SK-N-MC (cell line): ENCODE data around the gene KLF9.

ENCODE experiments used
- DNase-seq: peaks from one replicate; pipeline ENCODE4 v3.0.0-alpha.2; 2011; ENCODE audit warnings: low read depth, low spot score
- H3K27ac ChIP-seq: fragments of 200-600 bp; sonication (generic); 2 replicates; pipeline ENCODE4 v1.5.1; 2016; ENCODE audit warnings: mixed run types
- H3K36me3 ChIP-seq: fragments of 200-600 bp; sonication (generic); 2 replicates; pipeline ENCODE4 v1.6.1; 2017; ENCODE audit warnings: antibody characterized with exemption, low read length, mixed read lengths; ENCODE audit not compliant: insufficient read depth
- H3K4me3 ChIP-seq: fragments of 200-600 bp; sonication (generic); 2 replicates; pipeline ENCODE4 v1.5.1; 2016
- H3K9ac ChIP-seq: fragments of 200-600 bp; sonication (generic); 2 replicates; pipeline ENCODE4 v1.8.0; 2017; ENCODE audit warnings: mixed run types, mixed read lengths; ENCODE audit not compliant: insufficient read length
- H3K9me3 ChIP-seq: fragments of 200-600 bp; sonication (generic); 2 replicates; pipeline ENCODE4 v1.6.1; 2017; ENCODE audit warnings: low read depth, mild to moderate bottlenecking, antibody characterized with exemption, low read length, moderate library complexity, mixed read lengths
- EZH2 ChIP-seq: fragments of 200-600 bp; sonication (generic); IDR thresholded peaks from one replicate; pipeline ENCODE4 v1.6.1; 2017; ENCODE audit warnings: antibody characterized with exemption
- FOXP2 ChIP-seq: optimal IDR thresholded peaks from 2 replicates; pipeline ENCODE3; 2011; ENCODE audit warnings: mild to moderate bottlenecking, moderate library complexity; ENCODE audit not compliant: insufficient read depth; ENCODE audit errors: extremely low read length, control extremely low read depth
- POLR2AphosphoS5 ChIP-seq: IDR thresholded peaks from 2 replicates; pipeline ENCODE4 v1.6.1; 2012; ENCODE audit warnings: mild to moderate bottlenecking, low read depth, low read length, borderline replicate concordance

Gene KLF9

DNA sequence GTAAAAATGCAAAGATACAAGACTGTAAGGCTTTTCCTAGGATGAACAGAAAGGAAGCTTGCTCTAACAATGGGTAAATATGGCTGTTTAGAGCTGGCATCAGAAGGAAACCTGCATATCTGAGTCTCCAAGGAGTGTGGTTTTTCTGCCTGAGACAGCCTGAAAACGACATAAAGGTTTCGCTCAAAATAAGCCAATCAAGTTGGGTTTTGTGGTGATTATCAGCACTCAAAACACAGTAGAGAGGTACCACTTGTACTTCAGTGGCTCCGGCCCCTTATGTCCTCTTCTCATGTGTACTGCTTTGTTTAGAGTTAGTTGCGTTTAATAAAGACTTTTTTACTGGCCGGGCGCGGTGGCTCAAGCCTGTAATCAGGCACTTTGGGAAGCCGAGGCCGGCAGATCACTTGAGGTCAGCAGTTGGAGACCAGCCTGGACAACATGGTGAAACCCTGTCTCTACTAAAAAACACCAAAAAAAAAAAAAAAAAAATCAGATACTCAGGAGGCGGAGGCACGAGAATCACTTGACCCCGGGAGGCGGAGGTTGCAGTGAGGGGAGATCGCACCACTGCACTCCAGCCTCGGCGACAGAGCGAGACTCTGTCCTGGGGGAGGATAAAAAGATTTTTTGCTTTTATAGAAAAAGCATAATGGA, 39.4 kb downstream of the KLF9 start:
- Histone ChIP-seq H3K27ac (no peak overlapping the region), H3K36me3 (no peaks in the 10 kb centered on the region), H3K9ac (no peak overlapping the region), H3K9me3 (no peaks in the 10 kb centered on the region), H3K4me3 (no peak overlapping the region)
- no peak for DNase-seq
- TF ChIP-seq FOXP2 (no peak), EZH2 (no peak), POLR2AphosphoS5 (no peak)

DNA sequence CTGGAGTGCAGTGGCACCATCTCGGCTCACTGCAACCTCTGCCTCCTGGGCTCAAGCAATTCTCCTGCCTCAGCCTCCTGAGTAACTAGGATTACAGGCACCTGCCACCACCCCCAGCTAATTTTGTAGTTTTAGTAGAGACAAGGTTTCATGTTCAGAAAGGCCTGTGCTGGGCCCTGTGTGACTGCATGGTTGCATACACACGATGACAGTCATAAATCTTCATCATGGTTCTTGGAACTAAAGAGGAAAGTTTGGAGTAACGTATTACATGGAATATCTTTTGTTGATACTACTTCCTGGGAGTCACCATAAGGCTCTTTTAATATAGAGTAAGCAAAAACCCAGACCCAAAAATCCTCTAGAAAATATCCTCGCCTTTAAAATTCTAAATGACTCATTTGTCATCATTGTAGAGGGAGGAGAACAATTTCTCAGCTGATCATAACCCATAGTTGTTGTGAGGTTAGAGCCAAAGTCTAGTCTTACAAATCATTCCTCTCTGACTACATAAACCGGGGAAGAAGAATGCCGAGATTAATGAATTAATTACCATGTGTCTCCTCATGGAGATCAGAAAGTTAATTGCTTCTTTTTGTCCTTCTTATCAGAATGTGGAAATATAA, 47.0 kb downstream of the KLF9 start:
- no peak for TF ChIP-seq EZH2
- TF ChIP-seq FOXP2, result no peak
- no peak for TF ChIP-seq POLR2AphosphoS5
- Histone ChIP-seq H3K9ac (no peak overlapping the region), H3K36me3 (no peaks in the 10 kb centered on the region), H3K27ac (no peak overlapping the region), H3K4me3 (no peak overlapping the region), H3K9me3 (no peaks in the 10 kb centered on the region)
- no peak for DNase-seq

DNA sequence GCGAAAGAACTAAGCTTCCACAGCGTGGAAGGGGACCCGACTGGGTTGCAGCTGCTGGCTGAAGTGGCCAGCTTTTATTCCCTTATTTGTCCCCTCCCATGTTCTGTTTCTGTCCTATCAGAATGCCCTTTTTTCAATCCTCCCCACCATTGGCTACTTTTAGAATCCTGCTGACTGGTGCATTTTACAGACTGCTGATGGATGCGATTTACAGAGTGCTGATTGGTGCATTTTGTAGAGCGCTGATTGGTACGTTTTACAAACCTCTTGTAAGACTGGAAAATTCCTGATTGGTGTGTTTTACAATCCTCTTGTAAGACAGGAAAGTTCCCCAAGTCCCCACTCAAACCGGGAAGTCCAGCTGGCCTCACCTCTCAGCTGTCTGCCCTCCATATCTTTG, 50.7 kb downstream of the KLF9 start:
- no peak for TF ChIP-seq FOXP2
- TF ChIP-seq EZH2, result no peak
- TF ChIP-seq POLR2AphosphoS5, result no peak
- Histone ChIP-seq H3K36me3 (no peaks in the 10 kb centered on the region), H3K27ac (no peak overlapping the region), H3K4me3 (no peak overlapping the region), H3K9ac (no peak overlapping the region), H3K9me3 (no peaks in the 10 kb centered on the region)
- no peak for DNase-seq

DNA sequence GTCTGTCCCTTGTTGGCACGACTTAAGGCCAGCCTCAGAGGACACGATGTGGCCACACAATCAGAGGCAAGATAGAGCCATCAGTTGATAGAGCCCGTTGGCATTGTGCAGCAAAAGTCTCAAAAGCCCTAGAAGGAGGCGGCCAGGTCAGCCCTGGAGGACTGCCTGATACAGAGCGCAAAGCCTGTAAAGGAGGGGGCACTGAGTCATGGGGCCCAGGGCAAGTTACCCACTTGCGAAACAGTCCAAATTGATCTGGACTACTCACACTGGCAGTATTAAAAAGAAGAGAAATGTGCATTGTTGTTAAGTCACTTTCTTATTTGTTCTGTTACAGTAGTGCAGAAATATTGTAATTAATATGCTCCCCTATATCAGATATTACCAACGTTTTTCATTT, 51.5 kb downstream of the KLF9 start:
- peaks cover under 1% of the 10 kb centered on the region; the same call in 1 of the 2 replicates for H3K36me3 ChIP-seq
- no peak overlapping the region for H3K9ac ChIP-seq
- TF ChIP-seq POLR2AphosphoS5, result no peak
- no peak for TF ChIP-seq FOXP2
- TF ChIP-seq EZH2, result no peak
- H3K9me3 ChIP-seq, result no peaks in the 10 kb centered on the region
- H3K27ac ChIP-seq, result no peak overlapping the region
- no peak overlapping the region for H3K4me3 ChIP-seq
- DNase-seq, result no peak

DNA sequence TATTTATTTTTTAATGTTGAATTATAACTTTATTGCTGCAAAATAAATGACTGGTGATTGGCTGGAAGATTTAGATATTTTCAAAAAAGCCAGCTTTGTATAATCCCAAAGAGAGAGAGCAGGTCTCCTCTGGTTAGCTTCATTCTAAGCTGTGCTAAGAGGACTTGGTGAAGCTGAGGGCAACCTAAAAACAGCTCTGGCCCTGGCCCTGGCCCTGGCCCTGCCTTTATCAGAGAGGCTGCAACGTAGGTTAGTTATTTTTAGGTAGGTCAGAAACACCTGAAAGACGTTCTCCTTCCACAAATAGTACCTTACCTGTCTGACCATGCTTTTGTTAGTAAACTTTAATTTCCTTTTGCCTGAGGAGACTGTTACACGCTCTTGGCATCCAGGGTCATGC, 58.7 kb downstream of the KLF9 start:
- H3K4me3 ChIP-seq, result no peak overlapping the region
- peaks cover 12% of the 10 kb centered on the region for H3K36me3 ChIP-seq
- DNase-seq, result no peak
- no peak overlapping the region for H3K9ac ChIP-seq
- no peak overlapping the region for H3K27ac ChIP-seq
- no peaks in the 10 kb centered on the region for H3K9me3 ChIP-seq
- no peak for TF ChIP-seq POLR2AphosphoS5
- TF ChIP-seq EZH2, result no peak

DNA sequence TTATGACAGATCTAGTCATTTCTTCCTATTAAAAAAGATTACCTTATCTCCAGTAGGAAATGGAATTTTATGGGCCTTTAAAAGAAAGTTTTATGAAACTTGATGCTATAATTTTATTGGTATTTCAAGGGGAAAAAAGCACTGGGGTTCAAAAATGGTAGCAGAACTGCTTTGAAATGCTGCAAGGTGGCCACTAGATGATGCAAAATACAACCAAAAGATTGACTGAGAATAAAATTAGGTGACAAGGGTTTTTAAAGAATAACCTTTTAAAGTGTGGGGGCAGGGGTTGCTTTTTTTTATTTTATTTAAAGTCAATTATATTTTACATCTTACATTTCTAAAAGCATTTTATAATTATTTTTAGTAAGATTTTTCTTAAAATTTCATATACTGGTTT, 61.7 kb downstream of the KLF9 start:
- no peak for DNase-seq
- no peak for TF ChIP-seq EZH2
- TF ChIP-seq FOXP2, result no peak
- TF ChIP-seq POLR2AphosphoS5, result no peak
- Histone ChIP-seq H3K4me3 (no peak overlapping the region), H3K27ac (no peak overlapping the region), H3K36me3 (peaks cover 31% of the 10 kb centered on the region), H3K9ac (no peak overlapping the region), H3K9me3 (no peaks in the 10 kb centered on the region)

DNA sequence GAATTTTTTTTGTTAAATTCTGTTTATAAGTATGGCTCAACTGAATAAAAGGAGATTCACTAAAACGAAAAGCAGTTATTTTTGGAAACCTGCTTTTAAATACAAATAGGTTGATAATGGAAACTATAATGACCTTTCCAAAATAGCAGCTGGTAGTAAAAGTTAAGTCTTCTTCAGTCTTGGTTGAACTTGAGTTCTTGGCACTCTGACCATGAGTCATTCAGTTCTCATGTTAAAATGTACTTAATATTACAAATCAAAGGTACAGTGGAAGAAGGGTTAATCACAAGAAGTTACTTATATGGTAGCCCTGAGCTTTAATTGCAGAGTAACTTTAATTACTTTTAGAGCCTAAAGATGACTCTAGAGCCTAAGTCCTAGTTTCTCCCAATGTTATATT, 62.1 kb downstream of the KLF9 start:
- no peak overlapping the region for H3K4me3 ChIP-seq
- TF ChIP-seq EZH2 (no peak), FOXP2 (no peak), POLR2AphosphoS5 (no peak)
- no peak overlapping the region for H3K9ac ChIP-seq
- H3K36me3 ChIP-seq, result peaks cover 32% of the 10 kb centered on the region
- no peak for DNase-seq
- no peak overlapping the region for H3K27ac ChIP-seq
- no peaks in the 10 kb centered on the region for H3K9me3 ChIP-seq

DNA sequence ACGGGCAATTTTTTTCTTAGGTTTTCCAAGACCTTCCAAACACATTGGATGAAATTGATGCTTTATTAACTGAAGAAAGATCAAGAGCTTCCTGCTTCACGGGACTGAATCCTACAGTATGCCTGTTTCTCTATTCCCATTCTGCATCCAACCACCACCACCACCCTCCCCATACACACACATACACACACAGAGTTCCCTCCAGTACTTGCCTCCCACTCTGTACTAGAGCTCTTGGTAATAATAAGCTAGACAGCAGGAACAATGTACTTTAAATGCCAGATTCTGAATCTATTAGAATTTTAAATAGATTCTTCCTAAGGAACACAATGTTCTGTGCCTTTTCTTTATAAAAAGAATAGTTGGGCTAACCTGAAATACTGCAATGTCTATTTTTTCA, 67.4 kb downstream of the KLF9 start:
- H3K36me3 ChIP-seq, result peaks cover 44% of the 10 kb centered on the region
- TF ChIP-seq EZH2 (no peak), FOXP2 (no peak), POLR2AphosphoS5 (no peak)
- H3K27ac ChIP-seq, result no peak overlapping the region
- no peaks in the 10 kb centered on the region for H3K9me3 ChIP-seq
- H3K9ac ChIP-seq, result no peak overlapping the region
- no peak overlapping the region for H3K4me3 ChIP-seq
- no peak for DNase-seq

DNA sequence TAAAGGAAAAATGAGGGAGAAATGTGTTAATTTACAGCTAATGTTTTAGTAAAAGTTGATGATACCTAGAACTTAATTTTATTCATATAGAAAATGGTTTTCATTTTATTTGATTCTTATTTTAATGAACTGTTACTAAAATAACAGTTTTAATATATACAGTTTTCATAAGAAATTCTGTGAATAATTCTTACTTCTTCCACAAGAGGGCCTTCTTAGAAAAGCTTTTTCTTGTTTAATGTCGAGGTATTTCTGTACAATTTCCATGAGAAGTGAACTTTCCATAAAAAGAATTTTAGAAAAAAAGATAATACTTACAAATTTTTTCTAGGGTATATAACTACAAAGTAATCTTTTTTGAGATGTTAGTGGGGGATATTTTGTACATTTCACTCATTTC, 73.9 kb downstream of the KLF9 start:
- TF ChIP-seq EZH2 (no peak), FOXP2 (no peak), POLR2AphosphoS5 (no peak)
- H3K9ac ChIP-seq, result no peak overlapping the region
- H3K27ac ChIP-seq, result no peak overlapping the region
- peak; percentile 3 for DNase-seq
- peaks cover 13% of the 10 kb centered on the region; the same call in 1 of the 2 replicates for H3K36me3 ChIP-seq
- no peak overlapping the region for H3K4me3 ChIP-seq
- no peaks in the 10 kb centered on the region for H3K9me3 ChIP-seq
